CD4-positive, alpha-beta T cell treated with Interleukin-4 for 1 hour (primary cell): ENCODE measurements around the gene KCTD4.

Experiments used
- DNase-seq, 2 donors: peaks; one replicate each; pipeline ENCODE4 v3.0.0-alpha.2; 2020 to 2022

KCTD4 gene

DNA sequence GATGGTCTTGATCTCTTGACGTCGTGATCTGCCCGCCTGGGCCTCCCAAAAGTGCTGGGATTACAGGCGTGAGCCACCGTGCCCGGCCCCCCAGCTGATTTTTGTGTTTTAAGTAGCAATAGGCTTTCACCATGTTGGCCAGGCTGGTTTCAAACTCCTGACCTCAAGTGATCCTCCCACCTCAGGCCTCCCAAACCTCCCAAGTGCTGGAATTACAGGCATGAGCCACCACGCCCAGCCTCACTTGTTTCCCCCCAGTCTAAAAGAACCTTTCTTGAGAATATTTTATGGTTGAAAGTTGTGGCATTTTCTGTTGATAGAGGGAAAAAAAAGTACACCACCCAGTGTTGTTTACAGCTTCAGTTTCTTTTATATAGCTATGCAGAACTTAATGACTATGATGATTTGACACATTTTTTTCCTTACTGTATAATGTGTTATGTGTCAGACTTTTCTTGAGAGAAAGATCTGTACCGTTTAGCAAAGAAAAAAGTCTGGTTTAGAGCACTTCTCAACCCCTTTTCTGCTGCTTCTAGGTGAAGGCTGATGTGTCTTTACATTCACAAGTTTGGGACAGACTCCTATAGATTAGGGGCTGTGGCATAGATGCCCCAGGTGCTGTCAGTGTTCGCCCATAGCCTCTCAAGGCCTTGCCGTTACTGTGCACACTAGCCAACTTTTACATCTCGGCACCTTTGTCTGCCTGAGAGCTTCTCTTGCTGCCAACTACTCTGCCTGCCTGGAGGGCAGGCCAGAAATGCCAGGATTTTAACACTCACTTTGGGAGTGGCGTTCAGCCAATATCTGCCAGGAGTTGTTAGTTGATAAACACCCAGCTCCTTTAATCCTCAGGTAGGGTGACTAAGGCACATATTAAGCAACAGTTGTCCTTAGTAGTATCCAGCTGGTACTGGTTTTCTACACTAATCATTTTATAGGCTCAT lies 33.0 kb downstream of the KCTD4 start:
- no peak for DNase-seq

DNA sequence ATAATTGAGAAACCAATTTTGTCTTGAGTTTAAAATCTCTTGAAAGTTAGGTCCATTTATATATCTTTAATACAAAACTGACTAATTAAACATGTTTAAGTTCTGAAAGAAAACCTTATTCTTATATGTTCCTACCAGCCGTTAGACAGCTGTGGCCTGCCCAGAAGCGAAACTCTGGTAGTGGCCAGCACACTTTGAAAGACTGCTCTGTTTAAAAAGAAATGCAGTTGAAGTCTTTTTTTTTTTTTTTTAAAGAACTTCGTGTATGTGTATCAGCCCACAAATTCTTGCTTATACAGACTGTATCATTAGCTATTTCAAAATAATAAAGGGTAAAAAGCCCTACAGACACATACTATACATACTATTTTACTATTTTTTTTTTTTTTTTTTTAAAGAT lies 34.0 kb downstream of the KCTD4 start:
- DNase-seq = no peak

DNA sequence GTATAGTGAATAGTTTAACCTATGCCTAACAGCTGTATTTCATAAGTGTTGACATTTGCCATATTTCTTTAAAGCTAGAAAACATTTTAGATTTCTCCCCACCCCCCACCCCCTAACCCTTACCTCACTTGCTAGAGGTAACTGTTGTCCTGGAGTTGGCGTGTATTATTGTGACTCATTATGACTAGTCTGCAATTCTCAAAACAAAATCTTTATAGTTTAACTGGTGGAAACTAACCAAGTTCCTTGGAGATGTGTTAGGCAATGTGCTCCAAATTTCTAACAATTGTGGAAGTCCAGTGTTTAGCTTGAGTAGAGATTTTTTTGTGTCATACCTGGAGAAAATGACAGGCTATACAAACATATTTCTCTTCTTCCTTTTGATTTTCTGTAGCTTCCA lies 38.0 kb downstream of the KCTD4 start:
- no peak for DNase-seq

DNA sequence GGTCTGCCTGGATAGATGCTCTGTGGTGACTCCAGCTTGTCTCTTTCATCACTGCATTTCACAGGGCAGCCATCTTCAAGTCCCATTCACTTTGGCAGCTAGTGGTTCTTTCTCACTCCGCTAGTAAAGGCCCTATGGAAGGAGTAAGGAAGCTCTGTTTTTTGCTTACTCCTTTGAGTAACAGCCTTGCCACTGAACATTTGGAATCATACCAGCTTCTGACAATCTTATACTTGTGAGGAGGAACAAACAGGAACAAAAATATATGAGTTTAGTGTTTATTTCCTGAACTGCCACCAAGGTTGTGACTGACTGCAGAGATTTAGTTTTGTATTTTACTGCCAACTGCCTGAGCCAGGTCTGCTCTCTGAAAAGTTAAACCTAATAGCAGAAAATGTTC lies 38.7 kb downstream of the KCTD4 start:
- DNase-seq = no peak

DNA sequence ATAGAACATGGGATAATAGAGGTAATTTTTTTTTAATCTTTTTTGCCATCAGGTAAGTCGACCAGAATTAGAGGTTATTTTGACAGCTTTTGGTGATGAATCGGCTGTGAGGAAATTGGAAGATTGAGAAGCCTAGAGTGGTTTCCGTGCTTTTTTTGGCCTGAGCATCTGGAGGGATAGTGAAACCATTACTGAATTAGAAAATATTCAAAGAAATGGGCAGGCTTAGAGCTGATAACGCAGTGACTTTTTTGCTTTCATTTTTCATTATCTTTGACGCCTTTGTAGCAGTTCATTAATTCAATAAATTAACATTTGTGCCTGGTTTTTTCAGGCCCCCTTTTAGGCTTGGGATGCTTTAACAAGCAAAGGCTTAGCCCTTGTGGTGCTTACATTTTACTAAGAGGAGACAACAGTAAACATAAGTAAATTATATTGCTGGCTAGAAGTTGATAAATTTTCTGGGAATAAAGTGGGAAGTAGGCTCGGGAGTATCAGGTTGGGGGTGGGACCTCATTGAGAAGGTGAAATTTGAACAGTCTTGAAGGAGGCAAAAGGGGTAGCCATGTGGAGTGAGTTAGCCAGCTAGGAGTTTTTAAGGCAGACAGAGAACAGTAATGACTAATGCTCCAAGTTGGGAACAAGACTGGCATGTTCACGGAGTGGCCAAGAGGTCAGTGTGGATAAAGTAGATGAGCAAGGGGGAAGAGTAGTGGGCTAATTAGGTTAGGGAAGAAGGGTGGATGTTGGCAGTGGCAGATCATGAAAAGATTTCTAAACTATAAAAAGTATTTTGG lies 44.1 kb downstream of the KCTD4 start:
- DNase-seq = no peak

DNA sequence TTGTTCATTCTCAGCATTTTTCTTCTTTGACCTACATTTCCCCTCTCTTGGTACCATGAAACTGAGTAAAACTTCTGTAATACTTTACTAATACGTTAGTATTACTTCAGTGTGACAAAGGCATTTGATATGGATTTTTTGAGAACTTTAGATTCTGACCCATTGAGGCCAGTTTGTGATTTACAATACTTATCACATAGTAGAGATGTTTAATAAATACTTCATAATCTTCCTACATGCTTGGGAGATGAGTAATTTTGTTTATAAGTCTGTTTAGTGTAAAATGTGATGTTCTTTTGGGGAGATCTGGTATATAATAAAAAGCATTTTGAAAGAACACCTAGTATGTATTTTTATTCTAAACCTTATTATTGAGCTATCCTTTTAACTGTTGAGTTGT lies 50.9 kb downstream of the KCTD4 start:
- DNase-seq = no peak

DNA sequence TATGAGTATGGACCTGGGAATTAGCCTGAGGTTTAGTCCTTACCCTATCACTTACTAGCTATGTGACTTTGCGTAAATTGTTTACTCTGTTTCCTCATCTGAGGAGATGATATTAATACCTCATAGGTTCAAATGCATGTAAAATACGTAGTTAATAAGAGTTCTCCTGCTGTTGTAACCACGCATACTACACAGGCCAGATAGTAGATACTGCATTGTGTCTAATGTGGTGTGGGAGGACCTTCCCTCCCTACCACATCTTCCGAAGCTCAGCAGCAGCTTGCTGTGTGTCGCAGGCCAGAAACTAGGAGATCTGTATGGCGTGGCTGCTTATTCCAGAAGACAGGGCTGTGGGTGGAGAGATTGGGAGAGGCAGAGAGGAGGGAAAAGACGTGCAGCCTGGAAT lies 57.5 kb downstream of the KCTD4 start:
- no peak for DNase-seq
